T-cell (primary cell): Measurements from ENCODE around the gene KMT2E. TPM values are rescaled to one million over a fixed set of nuclear protein-coding genes. Genes with fewer than 3 reads are reported as not detected.
"Not testable (repeated sequence)": the region's sequence is repeated elsewhere in the genome, so short reads cannot be mapped to it uniquely, and the experiment has no call there.

Experiments
- ATAC-seq, 4 experiments: fragments of 200-7000 bp in 3 of 4; fragments of 150-1000 bp in 1 of 4; cut with Tn5 transposase; replicated peaks in 1 of 4; 1 replicate in 3 of 4; 2 replicates in 1 of 4; pipeline ENCODE4 v1.10.0; 2021; ENCODE audit warnings: moderate library complexity in 3 of 4, mild to moderate bottlenecking in 2 of 4, moderate number of reproducible peaks in 1 of 4
- CTCF ChIA-PET, 2 donors: fragments of 300-600 bp; sonication (Branson Sonifier 250); formaldehyde crosslinking; loops; one replicate each; lab custom pipeline; 2022; ENCODE audit warnings: antibody characterized with exemption in 2 of 2; lab: Charles Lee
- POLR2A ChIA-PET, 2 donors: fragments of 300-600 bp; sonication (Branson Sonifier 250); formaldehyde crosslinking; loops; one replicate each; lab custom pipeline; 2022; ENCODE audit warnings: antibody characterized with exemption in 2 of 2; lab: Charles Lee
- DNase-seq, 35 experiments: peaks; one replicate each; pipeline versions ENCODE4 v3.0.0 to v3.0.0-alpha.2; 2013 to 2023
- H3K27ac ChIP-seq: one replicate; pipeline ENCODE4 v1.5.1; 2013; ENCODE audit warnings: low read length
- H3K27me3 ChIP-seq, 2 experiments: replicated peaks in 1 of 2; 1 replicate in 1 of 2; 2 replicates in 1 of 2; pipeline versions ENCODE4 v1.6.1 to v1.7.0; 2013; ENCODE audit warnings: low read length in 1 of 2, mixed read lengths in 1 of 2; ENCODE audit not compliant: control insufficient read depth in 2 of 2, insufficient read depth in 2 of 2; ENCODE audit errors: extremely low read depth in 1 of 2
- H3K36me3 ChIP-seq, 2 donors: 1 replicate in 1 of 2; 2 replicates in 1 of 2; pipeline versions ENCODE4 v1.6.1 to v1.7.0; 2013; ENCODE audit warnings: low read length in 1 of 2; ENCODE audit not compliant: control insufficient read depth in 2 of 2, insufficient read depth in 1 of 2; ENCODE audit errors: extremely low read depth in 1 of 2
- H3K4me1 ChIP-seq, 2 experiments: 1 replicate in 1 of 2; 2 replicates in 1 of 2; pipeline versions ENCODE4 v1.6.1 to v1.7.0; 2013; ENCODE audit warnings: low read length in 2 of 2, mixed read lengths in 1 of 2; ENCODE audit not compliant: insufficient read depth in 2 of 2, control insufficient read depth in 1 of 2; ENCODE audit errors: extremely low read depth in 1 of 2
- H3K4me3 ChIP-seq, 2 donors: 1 replicate in 1 of 2; 2 replicates in 1 of 2; pipeline versions ENCODE4 v1.5.1 to v1.7.0; 2013; ENCODE audit warnings: mild to moderate bottlenecking in 2 of 2, low read length in 1 of 2, moderate library complexity in 1 of 2; ENCODE audit not compliant: control insufficient read depth in 1 of 2; ENCODE audit errors: extremely low read depth in 1 of 2
- H3K9me3 ChIP-seq: 2 replicates; pipeline ENCODE4 v1.7.0; 2013
- H3K27ac Mint-ChIP-seq, 2 donors: one replicate each; pipeline ENCODE4 v1.8.0; 2020 to 2021; ENCODE audit warnings: mild to moderate bottlenecking in 2 of 2, mixed read lengths in 2 of 2
- H3K27me3 Mint-ChIP-seq, 2 donors: one replicate each; pipeline ENCODE4 v1.8.0; 2021 to 2022; ENCODE audit warnings: mixed read lengths in 2 of 2
- H3K36me3 Mint-ChIP-seq: one replicate; pipeline ENCODE4 v1.8.0; 2021; ENCODE audit warnings: mixed read lengths
- H3K4me1 Mint-ChIP-seq, 3 donors: one replicate each; pipeline ENCODE4 v1.8.0; 2020 to 2022; ENCODE audit warnings: mixed read lengths in 3 of 3, mild to moderate bottlenecking in 1 of 3
- H3K4me3 Mint-ChIP-seq, 3 donors: one replicate each; pipeline ENCODE4 v1.8.0; 2020 to 2022; ENCODE audit warnings: mild to moderate bottlenecking in 3 of 3, mixed read lengths in 3 of 3, moderate library complexity in 3 of 3
- H3K9me3 Mint-ChIP-seq, 3 donors: one replicate each; pipeline ENCODE4 v1.8.0; 2020 to 2022; ENCODE audit warnings: mixed read lengths in 3 of 3
- WGBS: methylation state at CpG from one replicate; pipeline ENCODE4 v1.1.5; 2013; ENCODE audit warnings: missing lambda C conversion rate; ENCODE audit not compliant: insufficient coverage; 5-methylcytosine and 5-hydroxymethylcytosine counted together
- total RNA-seq, 35 experiments: library from RNA in 6 of 35; stranded (reverse) in 6 of 35; fragments of 120-200 nt in 1 of 35; gene quantifications; one replicate each; pipeline versions ENCODE4 v1.2.1 to v1.2.4 and lab custom pipeline; 2013 to 2026

The KMT2E gene
- total RNA-seq, 5 donors from 2014 or later (not counting 1 experiment from before 2014, with no cell fraction given) = 164 to 260 (median 169) TPM

- H3K9me3 Mint-ChIP-seq = no peaks in the 10 kb centered on the region
- H3K27ac ChIP-seq = no peak overlapping the region
- no peaks in the 10 kb centered on the region for H3K27me3 Mint-ChIP-seq
- H3K27ac Mint-ChIP-seq = peak overlapping the region; percentile 5 to 60
- 100% methylated on average over 1 of the region's 1 CpG for WGBS
- peaks cover 0 to 23% of the 10 kb centered on the region in 2 experiments for H3K4me1 ChIP-seq
- CTCF ChIA-PET = no interaction called here
- ATAC-seq (no peak), DNase-seq (no peak)
- no peaks in the 10 kb centered on the region for H3K9me3 ChIP-seq
- H3K36me3 ChIP-seq = peaks cover 5 to 56% of the 10 kb centered on the region in 2 donors
- H3K4me3 Mint-ChIP-seq = no peak overlapping the region
- POLR2A ChIA-PET = no interaction called here
- no peaks in the 10 kb centered on the region for H3K27me3 ChIP-seq
- no peak overlapping the region for H3K4me3 ChIP-seq
- peaks cover 65 to 79% (median 72%) of the 10 kb centered on the region in 3 donors for H3K4me1 Mint-ChIP-seq
- peaks cover 47% of the 10 kb centered on the region for H3K36me3 Mint-ChIP-seq
Observed at GRCh38 chr7:105050493-105050892, 36.5 kb downstream of the KMT2E start.

GRCh38 chr7:105050899-105051298, 36.9 kb downstream of the KMT2E start:
- POLR2A ChIA-PET = interaction anchor here in 1 of 2 donors (0.7 kb wide), 1 partner anchor 869 kb away, joined by 8 read pairs; no protein-coding TSS in a partner anchor
- Mint-ChIP-seq H3K4me1 (peaks cover 65 to 79% (median 72%) of the 10 kb centered on the region in 3 donors), H3K27ac (peak overlapping the region; percentile 5 to 60), H3K36me3 (peaks cover 46% of the 10 kb centered on the region)
- not testable (repeated sequence) for H3K9me3 Mint-ChIP-seq, H3K4me3 Mint-ChIP-seq, H3K9me3 ChIP-seq, DNase-seq, H3K27me3 ChIP-seq, H3K27me3 Mint-ChIP-seq, H3K4me3 ChIP-seq, ATAC-seq, H3K27ac ChIP-seq
- CTCF ChIA-PET = interaction anchor here in 1 of 2 donors (1.7 kb wide), 1 partner anchor 70 kb away, joined by 8 read pairs; no protein-coding TSS in a partner anchor
- 95% methylated on average over 7 of the region's 7 CpGs for WGBS
- Histone ChIP-seq H3K4me1 (peaks cover 0 to 23% of the 10 kb centered on the region in 2 experiments), H3K36me3 (peaks cover 5 to 55% of the 10 kb centered on the region in 2 donors)

- Mint-ChIP-seq H3K27ac (peak overlapping the region; percentile 25 to 31), H3K27me3 (no peaks in the 10 kb centered on the region), H3K36me3 (peaks cover 36% of the 10 kb centered on the region), H3K9me3 (no peaks in the 10 kb centered on the region), H3K4me3 (peak overlapping the region in 1 of 3 donors; percentile 15), H3K4me1 (peaks cover 71 to 85% (median 84%) of the 10 kb centered on the region in 3 donors)
- H3K9me3 ChIP-seq = no peaks in the 10 kb centered on the region
- ATAC-seq = no peak
- peaks cover 5 to 31% of the 10 kb centered on the region in 2 donors for H3K36me3 ChIP-seq
- no peak overlapping the region for H3K4me3 ChIP-seq
- H3K4me1 ChIP-seq = peaks cover 0 to 22% of the 10 kb centered on the region in 2 experiments
- no peaks in the 10 kb centered on the region for H3K27me3 ChIP-seq
- DNase-seq = no peak
- WGBS = no CpG with 5 or more reads among the region's 2 CpGs
- CTCF ChIA-PET = interaction anchor here (0.5 to 1.4 kb wide), 11 partner anchors 11 to 540 kb away, joined by 3 to 6 read pairs (median 3); no protein-coding TSS in a partner anchor
- H3K27ac ChIP-seq = no peak overlapping the region
- POLR2A ChIA-PET = interaction anchor here (0.6 to 1.5 kb wide), 5 partner anchors 11 to 45 kb away, joined by 3 to 11 read pairs (median 5); no protein-coding TSS in a partner anchor
Observed at GRCh38 chr7:105055084-105055483, 41.1 kb downstream of the KMT2E start.

- POLR2A ChIA-PET = interaction anchor here (0.6 to 1.5 kb wide), 5 partner anchors 11 to 46 kb away, joined by 3 to 11 read pairs (median 5); no protein-coding TSS in a partner anchor
- H3K27ac Mint-ChIP-seq = peak overlapping the region; percentile 31 to 72
- WGBS = no CpG with 5 or more reads among the region's 1 CpG
- no peaks in the 10 kb centered on the region for H3K27me3 Mint-ChIP-seq
- CTCF ChIA-PET = interaction anchor here (0.6 to 1.4 kb wide), 7 partner anchors 14 to 540 kb away, joined by 3 to 6 read pairs (median 3); no protein-coding TSS in a partner anchor
- no peaks in the 10 kb centered on the region for H3K27me3 ChIP-seq
- DNase-seq (no peak), ATAC-seq (peak in 1 of 4 experiments; percentile 39)
- H3K9me3 ChIP-seq = no peaks in the 10 kb centered on the region
- H3K27ac ChIP-seq = no peak overlapping the region
- peaks cover 0 to 22% of the 10 kb centered on the region in 2 experiments for H3K4me1 ChIP-seq
- H3K9me3 Mint-ChIP-seq = no peaks in the 10 kb centered on the region
- peaks cover 70 to 85% (median 83%) of the 10 kb centered on the region in 3 donors for H3K4me1 Mint-ChIP-seq
- H3K36me3 ChIP-seq = peaks cover 5 to 30% of the 10 kb centered on the region in 2 donors
- no peak overlapping the region for H3K4me3 ChIP-seq
- peaks cover 36% of the 10 kb centered on the region for H3K36me3 Mint-ChIP-seq
- peak overlapping the region in 2 of 3 donors; percentile 0 to 15 for H3K4me3 Mint-ChIP-seq
Observed at GRCh38 chr7:105055621-105056020, 41.6 kb downstream of the KMT2E start.

GRCh38 chr7:105057472-105057871, 43.5 kb downstream of the KMT2E start:
- H3K4me1 Mint-ChIP-seq = peaks cover 66 to 87% (median 80%) of the 10 kb centered on the region in 3 donors
- POLR2A ChIA-PET = interaction anchor here (0.6 to 0.7 kb wide), 2 partner anchors 20 to 1057 kb away, joined by 3 to 4 read pairs; no protein-coding TSS in a partner anchor
- H3K36me3 Mint-ChIP-seq = peaks cover 27% of the 10 kb centered on the region

GRCh38 chr7:105060437-105060836, 46.4 kb downstream of the KMT2E start:
- no peaks in the 10 kb centered on the region for H3K27me3 ChIP-seq
- no peak overlapping the region for H3K27ac ChIP-seq
- Mint-ChIP-seq H3K4me3 (no peak overlapping the region), H3K9me3 (no peaks in the 10 kb centered on the region), H3K4me1 (peaks cover 67 to 81% (median 78%) of the 10 kb centered on the region in 3 donors), H3K27ac (peak overlapping the region; percentile 67 to 76), H3K27me3 (no peaks in the 10 kb centered on the region), H3K36me3 (peaks cover 35% of the 10 kb centered on the region)
- DNase-seq (no peak), ATAC-seq (peak in 1 of 4 experiments; percentile 21)
- POLR2A ChIA-PET = interaction anchor here in 1 of 2 donors (0.6 kb wide), 1 partner anchor 281 kb away, joined by 3 read pairs; no protein-coding TSS in a partner anchor
- H3K4me1 ChIP-seq = peaks cover 0 to 7% of the 10 kb centered on the region in 2 experiments
- H3K4me3 ChIP-seq = no peak overlapping the region
- no CpG with 5 or more reads among the region's 4 CpGs for WGBS
- peaks cover 0 to 39% of the 10 kb centered on the region in 2 donors for H3K36me3 ChIP-seq
- CTCF ChIA-PET = interaction anchor here in 1 of 2 donors (3.4 kb wide), 1 partner anchor 79 kb away, joined by 13 read pairs; no protein-coding TSS in a partner anchor
- no peaks in the 10 kb centered on the region for H3K9me3 ChIP-seq

More at GRCh38 chr7:105057472-105057871, 43.5 kb downstream of the KMT2E start:
- H3K9me3 Mint-ChIP-seq = no peaks in the 10 kb centered on the region
- H3K4me3 Mint-ChIP-seq = no peak overlapping the region
- H3K9me3 ChIP-seq = no peaks in the 10 kb centered on the region
- no peaks in the 10 kb centered on the region for H3K27me3 Mint-ChIP-seq
- H3K27ac Mint-ChIP-seq = peak overlapping the region; percentile 27 to 72
- ATAC-seq (no peak), DNase-seq (no peak)
- CTCF ChIA-PET = interaction anchor here (1.3 to 3.4 kb wide), 3 partner anchors 48 to 77 kb away, joined by 3 to 13 read pairs (median 3); no protein-coding TSS in a partner anchor
- no peaks in the 10 kb centered on the region for H3K27me3 ChIP-seq
- WGBS = no CpG with 5 or more reads among the region's 4 CpGs
- no peak overlapping the region for H3K27ac ChIP-seq
- H3K4me1 ChIP-seq = peaks cover 0 to 21% of the 10 kb centered on the region in 2 experiments
- H3K36me3 ChIP-seq = peaks cover 0 to 26% of the 10 kb centered on the region in 2 donors
- H3K4me3 ChIP-seq = no peak overlapping the region
